HEK293 (cell line): ENCODE results near the gene PC.

Experiments
- SCRT2 ChIP-seq: fragments of 450-650 bp; formaldehyde crosslinking; IDR thresholded peaks from 2 replicates; pipeline ENCODE4 v1.5.1; 2016; ENCODE audit warnings: missing biosample characterization, missing genetic modification characterization
- SP7 ChIP-seq: fragments of 450-650 bp; formaldehyde crosslinking; IDR thresholded peaks from 2 replicates; pipeline ENCODE4 v1.5.1; 2016; ENCODE audit warnings: missing biosample characterization, missing genetic modification characterization
- WT1 ChIP-seq: fragments of 450-650 bp; formaldehyde crosslinking; IDR thresholded peaks from 2 replicates; pipeline ENCODE4 v1.5.1; 2016; ENCODE audit warnings: missing biosample characterization, missing genetic modification characterization
- ZBTB49 ChIP-seq: fragments of 450-650 bp; formaldehyde crosslinking; IDR thresholded peaks from 2 replicates; pipeline ENCODE4 v1.5.1; 2016; ENCODE audit warnings: missing biosample characterization, missing genetic modification characterization, low read depth
- ZNF114 ChIP-seq: fragments of 450-650 bp; formaldehyde crosslinking; IDR thresholded peaks from 2 replicates; pipeline ENCODE4 v1.5.0; 2017; ENCODE audit warnings: missing biosample characterization, missing genetic modification characterization
- ZNF121 ChIP-seq: fragments of 450-650 bp; formaldehyde crosslinking; IDR thresholded peaks from 2 replicates; pipeline ENCODE4 v1.5.1; 2016; ENCODE audit warnings: missing biosample characterization, missing genetic modification characterization
- ZNF223 ChIP-seq: fragments of 450-650 bp; formaldehyde crosslinking; IDR thresholded peaks from 2 replicates; pipeline ENCODE4 v1.5.1; 2016; ENCODE audit warnings: missing biosample characterization, missing genetic modification characterization
- ZNF239 ChIP-seq: fragments of 450-650 bp; formaldehyde crosslinking; IDR thresholded peaks from 2 replicates; pipeline ENCODE4 v1.5.1; 2016; ENCODE audit warnings: missing biosample characterization, missing genetic modification characterization
- ZNF302 ChIP-seq: fragments of 450-650 bp; formaldehyde crosslinking; IDR thresholded peaks from 2 replicates; pipeline ENCODE4 v1.5.1; 2016; ENCODE audit warnings: missing biosample characterization, missing genetic modification characterization, low read depth
- ZNF501 ChIP-seq: fragments of 450-650 bp; formaldehyde crosslinking; IDR thresholded peaks from 2 replicates; pipeline ENCODE4 v1.5.1; 2016; ENCODE audit warnings: missing biosample characterization, missing genetic modification characterization
- ZNF660 ChIP-seq: fragments of 450-650 bp; IDR thresholded peaks from 2 replicates; pipeline ENCODE4 v1.5.1; 2018; ENCODE audit warnings: missing biosample characterization, mild to moderate bottlenecking, missing genetic modification characterization
- TF ChIP-seq, protein P1 (sequence below): fragments of 450-650 bp; formaldehyde crosslinking; IDR thresholded peaks from 2 replicates; pipeline ENCODE4 v1.5.1; 2016; ENCODE audit warnings: missing biosample characterization, missing genetic modification characterization
- TF ChIP-seq, protein P2 (sequence below): fragments of 450-650 bp; formaldehyde crosslinking; IDR thresholded peaks from 2 replicates; pipeline ENCODE4 v1.5.1; 2017; ENCODE audit warnings: missing biosample characterization, missing genetic modification characterization
- TF ChIP-seq, protein P3 (sequence below): fragments of 450-650 bp; formaldehyde crosslinking; IDR thresholded peaks from 2 replicates; pipeline ENCODE4 v1.5.1; 2016; ENCODE audit warnings: missing biosample characterization, missing genetic modification characterization

GRCh38 chr11:66953081-66953833 lies 4.9 kb downstream of the PC start:
- TF ChIP-seq ZNF114 (tag by site-specific recombination), result no peak
- TF ChIP-seq, protein P1, sequence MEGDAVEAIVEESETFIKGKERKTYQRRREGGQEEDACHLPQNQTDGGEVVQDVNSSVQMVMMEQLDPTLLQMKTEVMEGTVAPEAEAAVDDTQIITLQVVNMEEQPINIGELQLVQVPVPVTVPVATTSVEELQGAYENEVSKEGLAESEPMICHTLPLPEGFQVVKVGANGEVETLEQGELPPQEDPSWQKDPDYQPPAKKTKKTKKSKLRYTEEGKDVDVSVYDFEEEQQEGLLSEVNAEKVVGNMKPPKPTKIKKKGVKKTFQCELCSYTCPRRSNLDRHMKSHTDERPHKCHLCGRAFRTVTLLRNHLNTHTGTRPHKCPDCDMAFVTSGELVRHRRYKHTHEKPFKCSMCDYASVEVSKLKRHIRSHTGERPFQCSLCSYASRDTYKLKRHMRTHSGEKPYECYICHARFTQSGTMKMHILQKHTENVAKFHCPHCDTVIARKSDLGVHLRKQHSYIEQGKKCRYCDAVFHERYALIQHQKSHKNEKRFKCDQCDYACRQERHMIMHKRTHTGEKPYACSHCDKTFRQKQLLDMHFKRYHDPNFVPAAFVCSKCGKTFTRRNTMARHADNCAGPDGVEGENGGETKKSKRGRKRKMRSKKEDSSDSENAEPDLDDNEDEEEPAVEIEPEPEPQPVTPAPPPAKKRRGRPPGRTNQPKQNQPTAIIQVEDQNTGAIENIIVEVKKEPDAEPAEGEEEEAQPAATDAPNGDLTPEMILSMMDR, result no peak
- no peak for TF ChIP-seq ZNF121 (tag by site-specific recombination)
- TF ChIP-seq ZNF239, result no peak
- no peak for TF ChIP-seq ZNF501 (tag by site-specific recombination)
- no peak for TF ChIP-seq SP7
- no peak for TF ChIP-seq ZNF223 (tag by site-specific recombination)
- TF ChIP-seq, protein P2, sequence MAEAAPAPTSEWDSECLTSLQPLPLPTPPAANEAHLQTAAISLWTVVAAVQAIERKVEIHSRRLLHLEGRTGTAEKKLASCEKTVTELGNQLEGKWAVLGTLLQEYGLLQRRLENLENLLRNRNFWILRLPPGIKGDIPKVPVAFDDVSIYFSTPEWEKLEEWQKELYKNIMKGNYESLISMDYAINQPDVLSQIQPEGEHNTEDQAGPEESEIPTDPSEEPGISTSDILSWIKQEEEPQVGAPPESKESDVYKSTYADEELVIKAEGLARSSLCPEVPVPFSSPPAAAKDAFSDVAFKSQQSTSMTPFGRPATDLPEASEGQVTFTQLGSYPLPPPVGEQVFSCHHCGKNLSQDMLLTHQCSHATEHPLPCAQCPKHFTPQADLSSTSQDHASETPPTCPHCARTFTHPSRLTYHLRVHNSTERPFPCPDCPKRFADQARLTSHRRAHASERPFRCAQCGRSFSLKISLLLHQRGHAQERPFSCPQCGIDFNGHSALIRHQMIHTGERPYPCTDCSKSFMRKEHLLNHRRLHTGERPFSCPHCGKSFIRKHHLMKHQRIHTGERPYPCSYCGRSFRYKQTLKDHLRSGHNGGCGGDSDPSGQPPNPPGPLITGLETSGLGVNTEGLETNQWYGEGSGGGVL (tag by site-specific recombination), result no peak
- TF ChIP-seq ZNF302 (tag by site-specific recombination), result no peak
- TF ChIP-seq SCRT2 (tag by site-specific recombination), result no peak
- no peak for TF ChIP-seq WT1
- TF ChIP-seq, protein P3, sequence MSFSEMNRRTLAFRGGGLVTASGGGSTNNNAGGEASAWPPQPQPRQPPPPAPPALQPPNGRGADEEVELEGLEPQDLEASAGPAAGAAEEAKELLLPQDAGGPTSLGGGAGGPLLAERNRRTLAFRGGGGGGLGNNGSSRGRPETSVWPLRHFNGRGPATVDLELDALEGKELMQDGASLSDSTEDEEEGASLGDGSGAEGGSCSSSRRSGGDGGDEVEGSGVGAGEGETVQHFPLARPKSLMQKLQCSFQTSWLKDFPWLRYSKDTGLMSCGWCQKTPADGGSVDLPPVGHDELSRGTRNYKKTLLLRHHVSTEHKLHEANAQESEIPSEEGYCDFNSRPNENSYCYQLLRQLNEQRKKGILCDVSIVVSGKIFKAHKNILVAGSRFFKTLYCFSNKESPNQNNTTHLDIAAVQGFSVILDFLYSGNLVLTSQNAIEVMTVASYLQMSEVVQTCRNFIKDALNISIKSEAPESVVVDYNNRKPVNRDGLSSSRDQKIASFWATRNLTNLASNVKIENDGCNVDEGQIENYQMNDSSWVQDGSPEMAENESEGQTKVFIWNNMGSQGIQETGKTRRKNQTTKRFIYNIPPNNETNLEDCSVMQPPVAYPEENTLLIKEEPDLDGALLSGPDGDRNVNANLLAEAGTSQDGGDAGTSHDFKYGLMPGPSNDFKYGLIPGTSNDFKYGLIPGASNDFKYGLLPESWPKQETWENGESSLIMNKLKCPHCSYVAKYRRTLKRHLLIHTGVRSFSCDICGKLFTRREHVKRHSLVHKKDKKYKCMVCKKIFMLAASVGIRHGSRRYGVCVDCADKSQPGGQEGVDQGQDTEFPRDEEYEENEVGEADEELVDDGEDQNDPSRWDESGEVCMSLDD (tag by site-specific recombination), result no peak
- no peak for TF ChIP-seq ZNF660
- TF ChIP-seq ZBTB49 (tag by site-specific recombination), result no peak
